ENCODE measurements around the gene SLC12A7.
"Not testable (repeated sequence)": the region's sequence is repeated elsewhere in the genome, so short reads cannot be mapped to it uniquely, and the experiment has no call there.

The SLC12A7 gene

DNA sequence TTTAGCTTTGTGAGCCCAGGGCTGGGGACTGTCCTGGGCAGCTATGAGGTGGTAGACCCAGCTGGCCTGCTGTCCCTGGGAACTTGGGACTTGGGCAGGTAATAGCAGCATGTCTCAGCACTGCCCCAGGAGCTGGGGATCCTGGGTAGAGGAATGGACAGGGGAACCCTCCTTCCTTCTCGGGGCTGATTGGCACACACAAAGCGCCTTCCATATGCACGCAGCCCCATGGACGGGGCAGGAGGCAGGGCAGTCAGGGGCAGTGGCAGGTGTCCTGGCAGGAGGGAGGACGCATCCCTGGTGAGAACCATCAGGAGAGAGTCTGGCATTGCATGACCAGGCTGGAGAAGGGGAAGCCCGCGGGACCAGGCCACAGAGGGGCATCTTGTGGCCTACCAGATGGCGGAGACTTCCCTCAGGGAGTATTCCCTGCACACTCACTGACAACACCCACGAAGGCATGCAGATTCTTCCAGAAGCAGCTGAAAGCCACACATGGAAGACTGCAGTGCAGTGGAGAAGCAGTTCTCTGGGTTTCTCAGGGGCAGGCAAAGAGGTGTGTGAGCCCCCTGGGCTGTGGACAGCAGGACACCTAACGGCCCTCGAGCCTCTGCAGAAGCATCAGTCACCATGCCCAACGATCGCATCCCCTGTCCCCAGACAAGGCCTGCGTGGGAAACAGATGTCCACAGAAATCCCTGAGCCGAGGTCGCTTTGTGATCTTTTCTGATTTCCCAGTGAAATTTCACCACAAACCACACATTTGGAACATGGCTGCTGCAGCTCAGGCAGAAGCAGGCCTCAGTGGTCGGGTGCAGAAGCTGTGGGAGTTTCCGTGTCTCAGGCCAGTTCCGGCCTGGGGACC is 110.2 kb downstream of the SLC12A7 start:
- no peak for DNase-seq

DNA sequence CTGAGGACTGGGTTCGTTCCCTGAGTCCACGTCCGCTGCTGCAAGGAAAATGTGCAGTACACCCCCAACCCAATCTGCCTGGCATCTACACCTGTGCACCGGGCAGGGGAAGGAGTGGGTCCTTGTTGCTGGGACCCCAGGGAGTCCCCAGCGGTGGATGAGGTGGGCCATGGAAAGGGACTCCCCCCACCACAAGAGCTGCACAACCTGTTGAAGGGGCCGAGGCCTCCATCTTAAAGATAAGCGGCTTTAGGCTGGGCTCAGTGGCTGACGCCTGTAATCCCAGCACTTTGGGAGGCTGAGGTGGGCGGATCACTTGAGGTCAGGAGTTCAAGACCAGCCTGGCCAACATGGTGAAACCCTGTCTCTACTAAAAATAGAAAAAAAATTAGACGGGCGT is 111.0 kb downstream of the SLC12A7 start:
- DNase-seq = not testable (repeated sequence)
